GM12865 (cell line): Measurements from ENCODE around the gene PYDC1.
"Not testable (repeated sequence)": the region's sequence is repeated elsewhere in the genome, so short reads cannot be mapped to it uniquely, and the experiment has no call there.

Source experiments
- DNase-seq: peaks from one replicate; pipeline ENCODE4 v3.0.0; 2010; ENCODE audit warnings: low read depth
- H3K4me3 ChIP-seq: 2 replicates; pipeline ENCODE4 v1.5.1; 2011; ENCODE audit warnings: mild to moderate bottlenecking, low read depth, low read length, control low read depth
- TF ChIP-seq, protein P1 (sequence below): IDR thresholded peaks from 2 replicates; pipeline ENCODE4 v1.5.1; 2011; ENCODE audit warnings: low read length, control low read depth, low read depth, inconsistent platforms; ENCODE audit not compliant: insufficient read depth; ENCODE audit errors: missing control alignments

Gene PYDC1

DNA sequence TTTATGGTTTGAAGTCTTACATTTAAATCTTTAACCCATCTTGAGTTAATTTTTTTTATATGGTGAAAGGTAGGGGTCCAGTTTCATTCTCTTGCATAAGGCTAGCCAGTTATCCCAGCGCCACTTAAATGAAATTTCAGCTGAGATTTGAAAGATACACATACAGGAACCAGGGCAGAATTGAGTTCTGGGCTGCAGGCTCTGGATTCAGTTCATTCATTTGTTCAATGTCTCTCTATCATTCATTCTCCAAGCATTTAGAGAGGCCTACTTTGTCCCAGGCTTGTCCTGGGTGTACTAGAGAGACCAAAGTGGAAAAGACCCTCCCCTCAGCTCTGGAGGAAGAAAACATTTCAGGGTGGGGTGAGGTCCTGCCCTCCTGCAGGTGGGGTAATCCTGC is 3.6 kb downstream of the PYDC1 start:
- no peak overlapping the region for H3K4me3 ChIP-seq
- TF ChIP-seq, protein P1, sequence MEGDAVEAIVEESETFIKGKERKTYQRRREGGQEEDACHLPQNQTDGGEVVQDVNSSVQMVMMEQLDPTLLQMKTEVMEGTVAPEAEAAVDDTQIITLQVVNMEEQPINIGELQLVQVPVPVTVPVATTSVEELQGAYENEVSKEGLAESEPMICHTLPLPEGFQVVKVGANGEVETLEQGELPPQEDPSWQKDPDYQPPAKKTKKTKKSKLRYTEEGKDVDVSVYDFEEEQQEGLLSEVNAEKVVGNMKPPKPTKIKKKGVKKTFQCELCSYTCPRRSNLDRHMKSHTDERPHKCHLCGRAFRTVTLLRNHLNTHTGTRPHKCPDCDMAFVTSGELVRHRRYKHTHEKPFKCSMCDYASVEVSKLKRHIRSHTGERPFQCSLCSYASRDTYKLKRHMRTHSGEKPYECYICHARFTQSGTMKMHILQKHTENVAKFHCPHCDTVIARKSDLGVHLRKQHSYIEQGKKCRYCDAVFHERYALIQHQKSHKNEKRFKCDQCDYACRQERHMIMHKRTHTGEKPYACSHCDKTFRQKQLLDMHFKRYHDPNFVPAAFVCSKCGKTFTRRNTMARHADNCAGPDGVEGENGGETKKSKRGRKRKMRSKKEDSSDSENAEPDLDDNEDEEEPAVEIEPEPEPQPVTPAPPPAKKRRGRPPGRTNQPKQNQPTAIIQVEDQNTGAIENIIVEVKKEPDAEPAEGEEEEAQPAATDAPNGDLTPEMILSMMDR = no peak
- DNase-seq = no peak

DNA sequence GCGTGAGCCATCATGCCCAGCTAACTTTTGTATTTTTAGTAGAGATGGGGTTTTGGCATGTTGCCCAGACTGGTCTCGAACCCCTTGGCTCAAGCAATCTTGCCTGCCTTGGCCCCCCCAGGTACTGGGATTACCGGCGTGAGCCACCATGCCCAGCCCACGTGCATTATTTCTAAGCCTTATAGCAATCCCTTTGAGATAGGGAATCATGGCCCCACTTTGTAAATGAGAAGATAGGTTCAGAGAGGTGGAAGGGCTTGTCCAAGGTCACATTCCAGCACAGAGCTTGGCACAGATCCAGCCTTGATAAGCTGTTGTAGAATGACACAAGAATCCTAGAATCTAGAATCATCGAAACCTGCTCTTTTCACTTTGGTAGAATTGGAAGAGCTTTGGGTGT is 10.2 kb downstream of the PYDC1 start:
- H3K4me3 ChIP-seq = no peak overlapping the region
- TF ChIP-seq, protein P1 = no peak
- no peak for DNase-seq

DNA sequence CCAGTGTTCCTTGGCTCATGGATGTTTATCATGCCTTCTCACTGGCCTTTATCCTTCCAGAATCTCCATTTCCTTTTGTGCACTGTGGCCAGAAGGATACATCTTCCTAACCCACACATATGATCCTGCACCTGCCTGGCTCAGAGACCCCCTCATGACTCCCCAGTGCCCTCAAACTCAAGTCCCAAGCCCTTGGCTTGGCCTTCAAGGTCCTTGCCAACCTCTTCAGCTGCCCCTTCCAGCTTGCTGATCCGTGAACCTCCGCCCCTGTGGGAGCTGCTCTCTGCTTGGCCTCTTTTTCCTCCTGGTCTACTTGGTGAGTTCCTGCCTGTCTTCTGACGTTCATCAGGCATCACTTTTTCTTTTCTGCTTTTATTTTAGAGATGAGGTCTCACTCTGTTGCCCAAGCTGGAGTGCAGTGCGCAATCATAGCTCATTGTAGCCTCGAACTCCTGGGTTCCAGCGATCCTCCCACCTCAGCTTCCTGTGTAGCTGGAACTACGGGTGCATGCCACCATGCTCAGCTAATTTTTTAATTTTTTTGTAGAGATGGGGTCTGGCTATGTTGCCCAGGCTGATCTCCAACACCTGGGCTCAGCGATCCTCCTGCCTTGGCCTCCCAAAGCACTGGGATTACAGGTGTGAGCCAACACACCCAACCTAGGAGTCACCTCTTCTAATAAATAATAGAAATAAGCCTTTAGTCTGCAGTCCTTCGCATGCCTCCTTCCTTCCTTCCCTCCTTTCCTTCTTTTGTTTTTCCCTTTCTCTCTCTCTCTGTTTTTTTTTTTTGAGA is 11.9 kb downstream of the PYDC1 start:
- H3K4me3 ChIP-seq = no peak overlapping the region
- TF ChIP-seq, protein P1 = no peak
- DNase-seq = no peak

DNA sequence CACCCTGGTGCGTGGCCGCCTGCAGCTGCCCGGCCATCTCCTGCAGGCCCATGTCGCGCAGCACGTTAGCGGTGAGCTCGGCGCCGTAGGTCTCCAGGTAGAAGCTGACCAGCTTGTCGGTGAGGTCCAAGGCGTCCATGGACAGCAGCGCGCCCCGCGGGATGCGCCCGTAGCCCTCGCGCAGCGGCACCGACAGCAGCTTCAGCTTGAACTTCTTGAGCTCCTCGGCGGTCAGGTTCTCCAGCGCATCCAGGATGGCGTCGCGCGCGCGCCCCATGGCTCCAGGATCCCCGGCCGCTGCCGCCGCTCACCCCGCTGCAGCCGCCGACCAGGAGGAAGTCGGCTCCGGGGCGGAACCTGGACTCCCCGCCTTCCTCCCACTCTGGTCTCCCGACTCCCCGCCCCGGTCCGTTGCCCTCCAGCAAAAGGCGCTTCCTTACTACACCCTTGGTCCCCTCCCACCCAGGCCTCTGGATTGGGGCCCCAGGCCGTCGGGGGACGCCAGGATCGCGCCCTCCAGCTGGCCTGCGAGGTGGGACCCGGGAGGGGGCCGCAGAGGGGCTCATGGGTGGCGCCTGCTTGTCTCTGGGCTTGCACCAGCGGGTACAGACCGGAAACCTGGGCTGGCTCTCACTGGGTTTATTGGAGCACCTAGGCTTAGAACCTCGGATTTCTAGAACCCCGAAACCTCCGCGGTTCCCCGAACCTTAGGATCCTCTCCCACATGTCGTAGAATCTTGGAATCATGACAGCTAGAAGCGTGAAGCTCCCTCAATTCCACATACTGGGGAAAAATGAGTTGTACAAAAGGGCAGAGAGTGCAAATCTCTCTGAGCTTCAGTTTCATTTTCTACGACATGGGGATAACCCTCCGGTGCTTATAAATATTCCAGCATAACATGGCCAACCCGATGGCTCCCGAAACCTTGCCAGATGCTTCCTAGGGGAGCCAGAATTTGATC is 14.2 kb downstream of the PYDC1 start, which contains the start of gene PYCARD:
Gene PYCARD, minus strand, starts transcription at position 347 of the 962 bp plus-strand sequence. Its CDS starts 70 bp downstream, at position 277.
- DNase-seq = peak; percentile 61
- TF ChIP-seq, protein P1 = no peak
- peak within 1 kb of the TSS; percentile 77 for H3K4me3 ChIP-seq

DNA sequence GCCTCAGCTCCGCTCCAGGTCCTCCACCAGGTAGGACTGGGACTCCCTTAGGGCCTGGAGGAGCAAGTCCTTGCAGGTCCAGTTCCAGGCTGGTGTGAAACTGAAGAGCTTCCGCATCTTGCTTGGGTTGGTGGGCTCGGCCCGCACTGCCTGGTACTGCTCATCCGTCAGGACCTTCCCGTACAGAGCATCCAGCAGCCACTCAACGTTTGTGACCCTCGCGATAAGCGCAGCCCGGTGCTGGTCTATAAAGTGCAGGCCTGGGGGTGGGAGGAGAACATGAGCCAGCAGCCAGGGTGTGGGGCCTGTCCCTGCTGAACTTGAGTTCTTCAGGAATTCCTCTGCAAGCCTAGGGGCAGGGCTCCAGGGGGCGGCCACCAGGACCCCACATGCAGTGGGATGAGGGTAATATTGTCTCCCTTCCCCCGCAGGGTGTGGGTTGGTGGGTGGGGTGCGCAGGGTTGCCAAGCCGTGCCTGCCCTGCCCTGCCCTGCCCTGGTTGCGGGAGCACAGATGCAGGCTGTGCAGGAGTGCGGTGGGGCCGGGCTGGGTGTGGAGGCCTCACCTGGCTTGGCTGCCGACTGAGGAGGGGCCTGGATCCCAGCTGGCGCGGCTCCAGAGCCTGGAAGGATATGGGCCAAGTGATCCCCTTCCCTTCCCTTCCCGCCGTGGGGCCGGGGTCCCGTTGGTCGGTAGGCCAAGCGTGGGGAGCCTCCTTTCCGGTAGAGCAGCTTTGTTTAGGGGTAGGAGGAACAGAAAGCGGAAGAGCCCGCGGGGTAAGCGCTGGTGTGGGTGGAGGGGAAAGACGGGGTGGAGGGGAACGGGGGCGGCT is 15.1 kb downstream of the PYDC1 start:
- H3K4me3 ChIP-seq = peak overlapping the region; percentile 77
- TF ChIP-seq, protein P1 = no peak
- peak; percentile 71 for DNase-seq

DNA sequence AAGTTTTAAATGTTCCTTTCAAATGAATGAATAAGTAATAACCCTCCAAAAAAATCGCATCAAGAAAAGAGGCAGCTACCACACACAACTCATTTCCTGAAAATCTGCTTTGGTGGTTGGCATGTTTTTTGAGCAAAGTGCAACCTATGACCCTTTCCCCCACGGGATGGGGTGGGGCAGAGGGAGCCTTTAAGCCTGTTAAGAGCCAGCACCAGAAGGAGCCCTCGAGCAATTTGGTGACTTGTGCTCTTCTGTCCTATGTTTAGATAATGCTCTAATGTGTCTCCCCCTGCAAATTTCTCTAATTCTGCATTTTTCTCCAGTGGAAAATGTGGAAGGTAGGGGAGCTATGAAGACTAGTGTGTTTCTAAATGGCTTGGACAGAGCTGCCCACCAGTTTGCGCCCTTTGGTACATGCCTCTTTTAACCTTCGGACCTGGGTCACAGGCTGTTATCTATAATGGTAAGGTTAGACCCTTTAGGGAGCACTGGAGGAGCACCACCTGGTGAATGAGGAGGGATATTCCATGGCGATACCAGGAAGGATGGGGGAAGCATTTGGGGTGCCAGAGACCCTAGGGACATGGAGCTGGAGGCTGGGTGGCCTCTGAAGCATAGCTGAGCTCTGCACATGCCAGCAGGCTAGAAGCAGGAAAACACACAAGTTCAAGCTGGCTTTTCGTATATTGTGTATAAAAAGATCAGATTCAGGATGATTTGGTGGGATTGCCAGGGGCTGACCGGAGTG is 15.9 kb downstream of the PYDC1 start:
- peak; percentile 53 for DNase-seq
- TF ChIP-seq, protein P1 = peak; percentile 19
- peak overlapping the region; percentile 77 for H3K4me3 ChIP-seq

DNA sequence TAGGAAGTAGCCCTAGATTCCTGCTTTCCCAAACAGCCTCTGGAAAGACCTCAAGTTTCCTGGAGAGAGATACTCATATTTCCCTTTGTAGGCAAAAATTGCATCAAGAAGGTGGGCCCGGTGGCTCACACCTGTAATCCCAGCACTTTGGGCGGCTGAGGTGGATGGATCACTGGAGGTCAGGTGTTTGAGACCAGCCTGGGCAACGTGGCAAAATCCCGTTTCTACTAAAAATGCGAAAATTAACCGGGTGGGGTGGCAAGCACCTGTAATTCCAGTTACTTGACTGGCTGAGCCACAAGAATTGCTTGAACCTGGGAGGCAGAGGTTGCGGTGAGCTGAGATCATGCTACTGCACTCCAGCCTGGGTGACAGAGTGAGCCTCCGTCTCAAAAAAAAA is 16.8 kb downstream of the PYDC1 start:
- not testable (repeated sequence) for DNase-seq, H3K4me3 ChIP-seq
